HTR-8/SVneo (cell line): Measurements from ENCODE around the gene EVI5L.
"Not testable (repeated sequence)": the region's sequence is repeated elsewhere in the genome, so short reads cannot be mapped to it uniquely, and the experiment has no call there.

ENCODE experiments used
- DNase-seq: peaks from one replicate; pipeline ENCODE4 v3.0.0; 2011; ENCODE audit warnings: low spot score, mixed read lengths; ENCODE audit not compliant: insufficient read length
- FAIRE-seq: peaks from 2 replicates; lab custom pipeline; 2011; peaks lifted over from hg19 to GRCh38; lab: Jason Lieb, UNC

EVI5L gene

GRCh38 chr19:7815325-7815724 lies 14.7 kb upstream of the EVI5L start:
- FAIRE-seq (peak; percentile 13), DNase-seq (no peak)

- FAIRE-seq, DNase-seq: not testable (repeated sequence)
Measured at GRCh38 chr19:7816040-7816439, 14.0 kb upstream of the EVI5L start.

DNA sequence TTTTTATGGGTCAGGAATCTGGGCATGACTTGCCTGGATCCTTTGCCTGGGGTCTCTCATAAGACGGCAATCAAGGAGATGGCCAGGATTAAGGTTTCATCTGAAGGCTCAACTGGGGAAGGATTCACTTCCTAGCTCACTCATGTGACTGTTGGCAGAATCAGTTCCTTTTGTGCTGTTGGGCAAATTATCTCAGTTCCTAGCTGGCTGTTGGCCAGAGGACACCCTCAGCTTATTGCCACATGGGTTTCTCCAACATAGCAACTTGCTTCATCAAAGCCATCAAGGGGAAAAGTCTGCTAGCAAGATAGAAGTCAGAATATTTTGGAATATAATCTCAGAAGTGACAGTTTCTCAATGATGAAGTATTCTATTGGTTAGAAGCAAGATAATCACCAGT lies 12.2 kb upstream of the EVI5L start:
- no peak for DNase-seq
- FAIRE-seq: no peak

GRCh38 chr19:7818806-7819205 lies 11.2 kb upstream of the EVI5L start:
- DNase-seq: no peak
- no peak for FAIRE-seq

- FAIRE-seq (no peak), DNase-seq (no peak)
Measured at GRCh38 chr19:7819337-7819736, 10.7 kb upstream of the EVI5L start.

DNA sequence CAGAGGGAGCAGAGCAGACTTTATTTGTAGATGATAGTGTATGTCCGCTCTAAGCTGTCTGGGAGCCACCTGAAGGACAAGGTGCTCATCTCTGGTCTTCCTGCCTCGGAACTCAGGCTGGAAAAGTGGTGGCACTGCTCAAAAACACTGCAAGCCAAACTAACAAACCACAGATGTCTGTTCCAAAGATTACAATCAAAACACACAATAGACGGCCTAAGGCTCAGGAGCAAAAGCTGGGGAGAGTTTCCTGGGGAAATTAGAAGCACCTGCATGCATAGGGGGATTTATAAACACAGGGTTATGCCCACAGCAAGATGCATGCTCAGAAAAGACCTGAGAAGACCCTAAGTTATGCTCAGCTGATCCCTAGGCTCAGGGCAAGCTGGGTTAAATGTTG lies 9.4 kb upstream of the EVI5L start:
- DNase-seq (no peak), FAIRE-seq (no peak)

- DNase-seq (no peak), FAIRE-seq (no peak)
Measured at GRCh38 chr19:7822910-7823515, 7.0 kb upstream of the EVI5L start.

- no peak for DNase-seq
- FAIRE-seq: no peak
Measured at GRCh38 chr19:7823686-7824301, 6.2 kb upstream of the EVI5L start.

GRCh38 chr19:7829166-7829520 lies 875 bp upstream of the EVI5L start:
- no peak for DNase-seq
- no peak for FAIRE-seq

- FAIRE-seq (no peak), DNase-seq (no peak)
Measured at GRCh38 chr19:7830272-7830771, 304 bp downstream of the EVI5L start.

DNA sequence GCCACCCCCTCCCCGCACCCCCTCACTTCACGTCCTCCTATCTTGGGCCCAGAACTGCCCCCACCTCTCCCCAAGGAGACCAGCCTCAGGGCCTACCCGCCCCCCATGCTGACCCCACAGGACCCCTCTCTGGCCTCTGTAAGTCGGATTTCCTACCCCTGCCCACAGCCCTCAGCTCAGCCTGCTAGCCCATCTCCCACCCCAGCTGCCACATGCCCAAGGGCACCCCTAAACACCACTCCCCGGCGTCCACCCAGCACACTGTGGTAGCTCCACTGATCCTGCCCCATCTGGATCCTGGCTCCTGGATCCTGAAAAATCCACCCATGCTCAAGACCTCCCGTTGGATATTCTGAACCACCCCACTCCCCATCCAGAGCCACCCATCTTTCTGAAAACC lies 805 bp downstream of the EVI5L start:
- FAIRE-seq (no peak), DNase-seq (no peak)

GRCh38 chr19:7831452-7831851 lies 1.4 kb downstream of the EVI5L start:
- no peak for DNase-seq
- no peak for FAIRE-seq

GRCh38 chr19:7832009-7832408 lies 2.0 kb downstream of the EVI5L start:
- FAIRE-seq: no peak

GRCh38 chr19:7832781-7833180 lies 2.8 kb downstream of the EVI5L start:
- FAIRE-seq (no peak), DNase-seq (no peak)

More at GRCh38 chr19:7832009-7832408, 2.0 kb downstream of the EVI5L start:
- no peak for DNase-seq

- no peak for FAIRE-seq
- DNase-seq: no peak
Measured at GRCh38 chr19:7833225-7834099, 3.4 kb downstream of the EVI5L start.

GRCh38 chr19:7839476-7839875 lies 9.5 kb downstream of the EVI5L start:
- FAIRE-seq (peak; percentile 46), DNase-seq (no peak)

DNA sequence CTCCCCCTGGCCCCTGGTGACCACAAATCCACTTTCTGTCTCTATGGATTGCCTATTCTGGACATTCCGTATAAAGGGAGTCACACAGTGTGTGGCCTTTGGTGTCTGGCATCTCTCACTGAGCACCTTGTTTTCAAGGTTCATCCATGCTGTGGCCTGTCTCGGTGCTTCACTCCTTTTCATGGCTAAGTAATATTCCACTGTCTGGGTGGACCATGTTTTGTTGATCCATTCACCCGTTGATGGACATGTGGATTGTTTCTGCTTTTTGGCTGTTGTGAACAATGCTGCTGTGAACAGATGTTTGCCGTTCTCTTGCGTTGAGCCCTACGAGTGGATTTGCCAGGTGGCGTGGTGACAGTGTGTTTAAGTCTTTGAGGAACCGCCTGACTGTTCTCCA lies 10.6 kb downstream of the EVI5L start:
- no peak for FAIRE-seq
- no peak for DNase-seq

DNA sequence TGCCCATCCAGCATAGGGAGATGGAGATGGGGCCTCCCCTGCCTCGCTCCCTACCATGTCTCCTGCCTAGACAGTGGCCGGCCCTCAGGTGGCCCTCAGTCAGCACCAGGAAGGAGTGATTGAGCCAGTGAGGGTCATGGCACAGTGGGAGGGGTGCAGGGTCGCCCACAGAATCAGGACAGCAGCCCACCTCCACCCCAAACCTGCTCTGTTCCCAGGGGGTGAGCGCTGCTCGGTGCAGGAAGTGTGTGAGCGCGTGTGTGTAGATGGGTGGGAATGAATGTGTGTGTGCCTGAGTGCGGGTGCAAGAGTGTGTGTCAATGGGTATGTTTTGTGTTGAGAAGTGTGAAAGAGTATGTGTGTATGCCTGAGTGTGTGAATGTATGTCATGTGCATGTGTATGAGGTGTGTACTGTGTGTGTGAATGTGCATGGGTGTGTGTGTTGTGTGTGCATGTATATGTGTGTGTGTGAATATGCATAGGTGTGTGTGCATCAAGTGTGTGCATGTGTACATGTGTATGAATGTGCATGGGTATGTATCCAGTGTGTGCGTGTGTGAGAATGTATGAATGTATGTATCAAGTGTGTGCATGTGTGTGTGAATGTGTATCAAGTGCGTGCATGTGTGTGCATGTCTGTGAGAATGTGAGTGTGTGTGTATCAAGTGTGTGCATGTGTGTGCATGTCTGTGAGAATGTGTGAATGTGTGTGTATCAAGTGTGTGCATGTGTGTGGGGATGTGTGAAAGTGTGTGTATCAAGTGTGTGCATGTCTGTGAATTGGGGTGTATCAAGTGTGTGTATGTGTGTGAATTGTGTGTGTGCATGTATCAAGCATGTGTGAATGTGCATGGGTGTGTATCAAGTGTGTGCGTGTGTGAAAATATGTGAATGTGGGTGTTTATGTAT lies 12.0 kb downstream of the EVI5L start:
- FAIRE-seq: no peak
- no peak for DNase-seq

- FAIRE-seq (no peak), DNase-seq (no peak)
Measured at GRCh38 chr19:7842661-7843294, 12.8 kb downstream of the EVI5L start.

GRCh38 chr19:7843521-7843920 lies 13.5 kb downstream of the EVI5L start:
- FAIRE-seq: no peak
- DNase-seq: no peak
